Measurements from ENCODE around the gene C8G. TPM values are rescaled to one million over a fixed set of nuclear protein-coding genes. Genes with fewer than 3 reads are reported as not detected.

Gene C8G
- polyA plus RNA-seq, 1 donor from 2014 or later, result not detected

GRCh38 chr9:136915632-136916329 is 29.3 kb upstream of the C8G start:
- Histone ChIP-seq H3K4me3 (ENCODE audit: low read length) (no peak overlapping the region), H3K36me3 (ENCODE audit: insufficient read depth, low read length) (no peaks in the 10 kb centered on the region), H3K4me2 (ENCODE audit: low read length) (no peak overlapping the region), H3K9me3 (ENCODE audit: low read length) (no peaks in the 10 kb centered on the region), H3K27me3 (ENCODE audit: insufficient read depth, low read depth, low read length) (no peaks in the 10 kb centered on the region), H3K9me2 (ENCODE audit: insufficient read depth, low read length) (no peaks in the 10 kb centered on the region), H3K79me2 (replicated peaks; ENCODE audit: insufficient read depth, low read length) (no peaks in the 10 kb centered on the region), H3K27ac (ENCODE audit: low read length) (no peak overlapping the region), H4K20me1 (ENCODE audit: insufficient read depth) (no peaks in the 10 kb centered on the region), H3F3A (ENCODE audit: insufficient read depth, low read length, poor library complexity, severe bottlenecking) (no peaks in the 10 kb centered on the region), H2AFZ (ENCODE audit: low read depth, low read length) (no peak overlapping the region), H3K9ac (ENCODE audit: low read length) (no peak overlapping the region)
- no peak for TF ChIP-seq POLR2AphosphoS5 (IDR thresholded peaks at IDR 0.05)

GRCh38 chr9:136916330-136917184 is 28.5 kb upstream of the C8G start:
- Histone ChIP-seq H4K20me1 (ENCODE audit: insufficient read depth) (no peaks in the 10 kb centered on the region), H3F3A (ENCODE audit: insufficient read depth, low read length, poor library complexity, severe bottlenecking) (no peaks in the 10 kb centered on the region), H3K9me3 (ENCODE audit: low read length) (no peaks in the 10 kb centered on the region), H3K9ac (ENCODE audit: low read length) (no peak overlapping the region), H3K27me3 (ENCODE audit: insufficient read depth, low read depth, low read length) (no peaks in the 10 kb centered on the region), H3K4me3 (ENCODE audit: low read length) (no peak overlapping the region), H3K9me2 (ENCODE audit: insufficient read depth, low read length) (no peaks in the 10 kb centered on the region), H3K4me2 (ENCODE audit: low read length) (no peak overlapping the region), H3K36me3 (ENCODE audit: insufficient read depth, low read length) (no peaks in the 10 kb centered on the region), H2AFZ (ENCODE audit: low read depth, low read length) (no peak overlapping the region), H3K79me2 (replicated peaks; ENCODE audit: insufficient read depth, low read length) (no peaks in the 10 kb centered on the region), H3K27ac (ENCODE audit: low read length) (no peak overlapping the region)
- TF ChIP-seq REST (IDR thresholded peaks at IDR 0.05; ENCODE audit: borderline replicate concordance) (no peak), POLR2AphosphoS5 (IDR thresholded peaks at IDR 0.05) (no peak), EP300 (conservative IDR thresholded peaks at IDR 0.05; ENCODE audit: poor library complexity, severe bottlenecking) (no peak), EZH2 (IDR thresholded peaks at IDR 0.05; ENCODE audit: borderline replicate concordance, insufficient read depth, low read length, poor library complexity, severe bottlenecking) (no peak)

- no peak overlapping the region for H2AFZ ChIP-seq (ENCODE audit: low read depth, low read length)
- no peaks in the 10 kb centered on the region for H3K27me3 ChIP-seq (ENCODE audit: insufficient read depth, low read depth, low read length)
- H3K9me2 ChIP-seq (ENCODE audit: insufficient read depth, low read length), result no peaks in the 10 kb centered on the region
- TF ChIP-seq EP300 (conservative IDR thresholded peaks at IDR 0.05; ENCODE audit: poor library complexity, severe bottlenecking), result no peak
- TF ChIP-seq SMC3 (conservative IDR thresholded peaks at IDR 0.05; ENCODE audit: poor library complexity), result no peak
- TF ChIP-seq EZH2 (IDR thresholded peaks at IDR 0.05; ENCODE audit: borderline replicate concordance, insufficient read depth, low read length, poor library complexity, severe bottlenecking), result no peak
- no peak for TF ChIP-seq CTCF (IDR thresholded peaks at IDR 0.05; ENCODE audit: poor library complexity, severe bottlenecking)
- no peak for TF ChIP-seq MXI1 (conservative IDR thresholded peaks at IDR 0.05; ENCODE audit: poor library complexity, severe bottlenecking)
- TF ChIP-seq RAD21 (conservative IDR thresholded peaks at IDR 0.05), result no peak
- no peak for TF ChIP-seq REST (IDR thresholded peaks at IDR 0.05; ENCODE audit: borderline replicate concordance)
- no peak for TF ChIP-seq TAF1 (IDR thresholded peaks at IDR 0.05; ENCODE audit: low read depth)
- TF ChIP-seq POLR2AphosphoS5 (IDR thresholded peaks at IDR 0.05), result no peak
- no peaks in the 10 kb centered on the region for H3K36me3 ChIP-seq (ENCODE audit: insufficient read depth, low read length)
- H3K79me2 ChIP-seq (replicated peaks; ENCODE audit: insufficient read depth, low read length), result no peaks in the 10 kb centered on the region
- no peak overlapping the region for H3K9ac ChIP-seq (ENCODE audit: low read length)
- H3K9me3 ChIP-seq (ENCODE audit: low read length), result no peaks in the 10 kb centered on the region
- H3K27ac ChIP-seq (ENCODE audit: low read length), result no peak overlapping the region
- H3K4me3 ChIP-seq (ENCODE audit: low read length), result no peak overlapping the region
- no peaks in the 10 kb centered on the region for H4K20me1 ChIP-seq (ENCODE audit: insufficient read depth)
- no peak overlapping the region for H3K4me2 ChIP-seq (ENCODE audit: low read length)
- H3F3A ChIP-seq (ENCODE audit: insufficient read depth, low read length, poor library complexity, severe bottlenecking), result no peaks in the 10 kb centered on the region
Measured at GRCh38 chr9:136917902-136918301, 27.1 kb upstream of the C8G start.
